GM21619 (cell line): Measurements from ENCODE around the gene NPSR1.
"Not testable (repeated sequence)": the region's sequence is repeated elsewhere in the genome, so short reads cannot be mapped to it uniquely, and the experiment has no call there.

Experiments
- ATAC-seq: cut with Tn5 transposase; IDR thresholded peaks from one replicate; pipeline ENCODE4 v1.9.1; 2021; ENCODE audit not compliant: unreplicated experiment

Gene NPSR1

DNA sequence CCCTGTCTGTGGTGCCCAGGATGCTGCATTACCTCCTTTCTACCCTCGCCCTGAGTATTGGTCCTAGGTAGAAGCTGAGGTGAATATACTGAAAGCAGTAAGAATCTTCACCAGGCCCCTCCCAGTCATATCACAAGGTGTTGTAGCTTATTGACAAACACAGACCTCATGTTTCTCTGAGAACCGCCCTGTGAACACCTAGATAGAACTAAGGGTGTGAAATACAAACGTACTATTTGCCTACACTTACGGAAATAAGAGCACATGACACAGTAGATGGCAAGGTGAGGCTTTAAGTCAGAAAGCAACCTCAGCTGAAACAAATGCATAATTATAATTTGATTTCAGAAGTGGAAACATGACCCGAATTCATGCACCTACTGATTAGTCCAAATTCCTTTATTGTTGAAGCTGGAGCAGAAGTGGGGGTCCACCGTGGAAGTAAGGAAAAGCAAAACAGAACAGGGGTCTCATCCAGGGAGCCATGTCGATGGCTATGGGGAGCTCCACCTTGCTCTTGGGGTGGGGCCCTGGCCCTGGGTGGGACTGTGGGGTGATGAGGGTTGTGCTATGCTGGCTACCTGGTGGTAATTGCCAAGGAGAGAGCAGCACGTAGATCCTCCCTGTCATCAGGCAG is at the start of gene NPSR1:
Gene NPSR1 (plus strand): TSS at position 587 of the 637 bp plus-strand sequence. CDS start 195 bp downstream, outside the sequence.
- no peak for ATAC-seq

DNA sequence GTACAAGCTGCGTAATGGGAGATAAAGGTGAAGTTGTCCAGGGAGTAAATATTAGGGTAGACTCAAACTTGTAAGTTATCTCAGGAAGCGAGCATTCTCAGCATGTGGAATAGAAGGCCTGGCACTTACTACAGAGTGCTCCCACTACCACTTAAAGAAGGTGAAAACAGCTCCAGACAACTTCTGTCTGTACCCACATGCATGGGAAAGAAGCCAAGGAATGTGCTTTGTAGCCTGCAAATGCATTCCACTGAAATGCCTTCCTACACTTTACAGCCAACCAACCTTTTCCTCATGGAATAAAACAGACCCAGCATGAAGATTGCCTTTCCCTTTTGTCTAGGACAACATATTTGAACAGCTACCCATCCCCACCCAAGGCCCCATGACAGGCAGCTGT is 45.4 kb upstream of the NPSR1 start:
- ATAC-seq: no peak

DNA sequence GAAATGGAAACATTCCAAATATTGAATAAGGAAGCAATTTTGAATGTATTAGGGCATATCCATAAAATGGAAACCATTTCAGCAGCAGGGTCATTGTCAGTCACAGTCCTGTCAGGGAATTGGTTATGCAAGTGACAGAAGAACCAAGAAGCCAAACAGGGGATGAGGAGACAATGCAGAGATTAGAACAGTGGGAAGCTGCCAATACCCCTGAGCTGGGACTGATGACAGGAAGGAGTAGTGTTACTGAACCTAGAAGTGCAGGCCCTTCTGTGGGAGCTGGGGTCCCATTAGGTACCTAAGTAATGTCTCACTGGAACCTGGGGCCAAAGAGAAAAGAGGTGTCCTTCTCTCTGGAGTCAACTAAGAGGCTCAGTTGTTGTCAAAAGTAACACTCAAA is 37.6 kb upstream of the NPSR1 start:
- ATAC-seq: no peak

- no peak for ATAC-seq
Observed at GRCh38 chr7:34622182-34622581, 35.8 kb upstream of the NPSR1 start.

DNA sequence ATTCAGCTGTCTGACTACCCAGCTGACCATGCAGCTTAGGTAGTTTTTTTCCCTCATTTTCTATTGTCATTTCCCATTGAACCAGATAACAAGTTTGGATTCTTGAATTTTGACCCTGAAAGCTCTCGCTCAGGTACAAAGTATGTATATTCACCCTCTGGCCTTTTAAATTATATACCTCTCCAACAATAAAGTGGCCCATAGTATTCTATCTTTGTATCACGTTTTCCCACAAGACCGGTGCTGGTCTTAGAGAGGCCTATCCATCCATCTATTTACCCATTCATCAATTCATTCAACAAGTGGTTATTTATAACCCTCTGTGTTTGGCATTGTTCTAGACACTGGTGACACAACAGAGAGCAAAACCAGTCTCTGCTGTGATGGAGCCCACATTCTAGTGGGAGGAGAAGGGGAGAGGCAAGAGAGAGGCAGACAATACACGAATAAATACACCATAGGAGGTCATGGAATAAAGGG is 35.2 kb upstream of the NPSR1 start:
- no peak for ATAC-seq

DNA sequence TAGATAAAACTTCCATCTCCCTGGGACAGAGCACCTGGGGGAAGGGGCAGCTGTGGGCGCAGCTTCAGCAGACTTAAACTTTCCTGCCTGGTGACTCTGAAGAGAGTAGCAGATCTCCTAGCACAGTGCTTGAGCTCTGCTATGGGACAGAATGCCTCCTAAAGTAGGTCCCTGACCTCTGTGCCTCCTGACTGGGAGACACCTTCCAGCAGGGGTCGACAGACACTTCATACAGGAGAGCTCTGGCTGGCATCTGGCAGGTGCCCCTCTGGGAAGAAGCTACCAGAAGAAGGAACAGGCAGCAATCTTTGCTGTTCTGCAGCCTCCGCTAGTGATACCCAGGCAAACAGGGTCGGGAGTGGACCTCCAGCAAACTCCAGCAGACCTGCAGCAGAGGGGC is 29.4 kb upstream of the NPSR1 start:
- ATAC-seq: not testable (repeated sequence)

- no peak for ATAC-seq
Observed at GRCh38 chr7:34652809-34653208, 5.2 kb upstream of the NPSR1 start.

GRCh38 chr7:34653787-34654186 is 4.2 kb upstream of the NPSR1 start:
- no peak for ATAC-seq

- no peak for ATAC-seq
Observed at GRCh38 chr7:34655384-34655783, 2.6 kb upstream of the NPSR1 start.

GRCh38 chr7:34656041-34656440 is 2.0 kb upstream of the NPSR1 start:
- no peak for ATAC-seq

DNA sequence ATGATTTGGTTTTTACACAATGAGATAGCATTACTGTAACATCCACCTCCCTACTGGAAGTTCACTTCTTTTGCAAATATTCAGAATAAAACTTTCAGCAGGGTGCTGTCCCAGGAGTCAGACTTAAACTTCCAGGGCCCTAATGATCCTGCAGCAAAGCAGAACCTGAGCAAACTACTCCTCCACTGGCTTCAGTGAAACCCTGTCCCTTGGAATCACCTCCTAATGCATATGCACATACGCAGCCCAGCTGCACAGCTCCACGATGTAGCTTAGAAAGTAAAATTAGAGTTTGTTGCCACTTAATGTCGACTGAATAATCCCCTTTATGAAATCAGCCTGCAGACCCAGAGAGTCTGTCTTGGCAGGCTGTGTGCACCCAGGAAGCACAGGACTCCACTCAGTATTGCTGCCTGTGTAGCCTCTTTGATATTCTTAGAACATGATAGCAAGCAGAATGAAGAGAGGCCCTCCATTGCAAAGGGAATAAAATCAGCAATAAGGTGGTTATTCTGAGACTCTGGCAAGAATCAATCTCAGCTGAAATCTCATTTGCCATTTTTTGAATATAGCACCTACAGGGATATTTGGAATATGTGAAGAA is 1.6 kb downstream of the NPSR1 start:
- ATAC-seq: no peak

DNA sequence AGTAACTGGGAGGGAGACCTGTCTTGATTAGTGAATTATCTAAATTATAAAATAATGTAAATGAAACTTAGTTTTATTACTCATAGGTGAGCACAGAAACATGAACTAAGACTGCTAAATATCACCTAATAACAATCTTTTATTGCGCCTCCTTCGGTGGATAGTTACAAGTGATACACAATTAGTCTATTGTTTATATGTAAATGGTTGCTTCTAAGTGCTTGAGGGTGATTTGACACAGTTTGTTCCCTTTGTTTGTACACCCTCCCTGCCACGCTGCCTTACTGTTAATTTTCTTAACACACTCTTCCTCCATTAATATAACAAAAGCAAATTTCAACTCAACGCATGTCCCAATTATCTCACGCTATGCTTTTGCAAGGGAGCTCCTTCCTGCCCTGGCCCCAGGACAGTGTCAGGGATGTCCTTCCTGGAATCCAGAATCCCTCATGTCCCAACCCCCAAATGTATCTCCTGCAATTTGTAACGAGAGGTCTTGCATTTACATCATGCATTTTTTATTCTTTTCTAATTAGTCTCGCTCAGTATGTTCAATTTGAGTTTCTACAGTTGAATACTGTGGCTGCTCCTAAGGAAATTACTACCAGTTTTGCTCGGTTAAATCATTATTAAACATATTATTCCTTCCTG is 4.2 kb downstream of the NPSR1 start:
- ATAC-seq: no peak

GRCh38 chr7:34664755-34665154 is 6.7 kb downstream of the NPSR1 start:
- no peak for ATAC-seq

GRCh38 chr7:34672430-34672829 is 14.4 kb downstream of the NPSR1 start:
- ATAC-seq: no peak

DNA sequence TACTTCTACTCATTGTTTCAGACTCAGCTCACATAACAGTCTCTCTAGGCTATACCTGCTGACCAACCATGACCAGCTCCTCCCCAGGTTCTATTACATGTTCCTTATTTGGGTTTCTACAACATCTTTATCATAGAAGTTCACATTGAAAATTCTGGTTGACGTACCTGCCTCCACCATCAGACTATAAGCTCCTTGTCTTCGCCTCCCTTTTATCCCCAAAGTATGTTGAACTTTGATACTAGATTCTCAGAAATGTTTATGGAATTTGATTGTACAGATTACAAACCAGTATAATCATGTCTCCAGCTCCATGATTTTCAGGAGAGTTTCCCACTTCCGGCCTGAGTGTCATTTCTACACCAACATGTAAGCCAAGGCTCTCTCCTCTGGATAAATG is 15.0 kb downstream of the NPSR1 start:
- no peak for ATAC-seq

DNA sequence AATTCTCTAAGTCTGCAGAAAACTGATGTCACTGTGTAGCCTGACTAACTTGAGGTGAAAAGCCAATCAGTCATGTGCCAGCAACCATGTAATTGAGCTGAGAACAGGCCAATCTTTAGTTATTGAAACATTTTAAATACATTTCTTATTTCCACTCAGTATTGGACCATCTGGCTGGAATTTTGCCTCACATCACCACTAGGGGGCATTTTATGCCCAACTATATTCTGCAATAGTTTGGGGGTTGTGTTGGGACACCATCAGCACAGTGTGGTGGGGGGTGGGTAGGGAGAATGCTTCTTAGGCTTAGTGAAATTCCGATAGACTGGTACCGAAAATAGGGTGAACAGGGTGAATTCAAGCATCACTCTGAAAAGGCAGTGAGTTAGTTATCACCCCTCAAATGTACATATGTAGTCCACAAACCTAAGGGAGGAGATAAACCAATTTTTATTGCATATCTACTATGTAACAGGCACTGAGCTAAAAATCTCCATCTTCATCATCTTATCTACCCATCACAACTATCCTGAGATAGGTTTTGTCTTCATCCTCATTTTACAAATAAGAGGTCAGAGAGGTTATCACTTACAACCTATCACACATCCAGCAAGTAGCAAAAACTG is 17.8 kb downstream of the NPSR1 start:
- ATAC-seq: peak; percentile 74

GRCh38 chr7:34677491-34677890 is 19.5 kb downstream of the NPSR1 start:
- no peak for ATAC-seq

DNA sequence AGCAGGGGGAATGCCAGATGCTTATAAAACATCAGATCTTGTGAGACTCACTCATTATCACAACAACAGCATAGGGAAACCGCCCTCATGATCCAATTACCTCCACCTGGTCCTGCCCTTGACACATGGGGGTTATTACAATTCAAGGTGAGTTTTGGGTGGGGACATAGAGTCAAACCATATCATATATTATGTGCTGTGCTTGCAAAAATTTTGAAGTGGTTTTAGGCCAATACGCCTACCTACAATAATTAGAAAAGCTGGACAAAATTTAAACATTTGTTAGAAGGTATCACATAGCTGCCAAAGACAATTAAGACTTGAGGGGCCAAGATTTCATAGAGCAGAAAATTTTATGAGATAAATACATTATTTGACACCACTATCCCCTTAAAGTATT is 29.5 kb downstream of the NPSR1 start:
- no peak for ATAC-seq

- no peak for ATAC-seq
Observed at GRCh38 chr7:34696415-34696814, 38.4 kb downstream of the NPSR1 start.

DNA sequence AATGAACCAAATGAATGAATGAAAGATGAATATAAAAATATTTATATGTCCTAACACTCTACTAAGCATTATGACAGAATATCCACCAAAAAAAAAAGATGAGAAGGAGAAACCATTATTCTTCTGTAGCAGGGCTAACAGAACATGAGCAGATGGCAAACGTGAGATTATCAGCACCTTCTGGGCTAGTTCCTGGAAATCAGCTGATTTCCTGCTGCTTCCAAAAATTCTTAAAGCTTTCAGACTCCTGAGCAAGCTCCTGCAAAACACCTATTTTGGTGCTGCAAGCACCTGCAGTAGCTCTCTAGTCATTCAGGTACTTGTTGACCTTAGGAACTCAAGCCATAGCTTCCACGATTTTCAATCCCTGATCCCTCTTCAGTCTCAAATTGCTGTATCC is 51.8 kb downstream of the NPSR1 start:
- no peak for ATAC-seq

GRCh38 chr7:34718867-34719266 is 60.8 kb downstream of the NPSR1 start:
- ATAC-seq: no peak

DNA sequence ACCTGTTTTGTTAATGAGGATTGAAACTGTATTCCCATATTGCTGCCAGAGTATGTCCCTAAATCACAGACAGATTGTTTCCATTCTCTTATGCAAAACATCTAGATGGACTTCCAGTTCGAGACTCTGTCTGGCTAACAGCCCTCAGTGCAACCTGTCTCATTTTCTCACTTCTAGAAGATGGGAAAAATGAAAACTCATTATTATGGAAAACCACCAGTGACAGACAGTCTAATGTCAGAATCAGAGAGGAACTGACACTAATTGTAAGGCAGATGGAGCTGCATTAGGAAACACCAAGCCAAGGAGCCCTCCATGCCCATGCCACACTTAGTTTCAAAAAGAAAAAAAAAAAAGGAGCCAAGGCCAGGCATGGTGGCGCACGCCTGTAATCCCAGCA is 61.6 kb downstream of the NPSR1 start:
- no peak for ATAC-seq
